HL-60 (cell line): ENCODE results near the gene IL22RA2.
A peak's percentile ranks its signal among the peaks of the same experiment; 100 is the strongest.

ENCODE experiments used
- DNase-seq, 2 experiments: peaks; one replicate each; pipeline ENCODE4 v3.0.0-alpha.2; 2010 to 2020; ENCODE audit warnings: low read depth in 1 of 2, low spot score in 1 of 2
- H3K27ac ChIP-seq: fragments of 250-450 bp; sonication (Bioruptor Pico); replicated peaks from 2 replicates; pipeline ENCODE4 v1.5.1; 2020; ENCODE audit warnings: mild to moderate bottlenecking, moderate library complexity
- H3K27me3 ChIP-seq: fragments of 250-450 bp; sonication (Bioruptor Pico); 2 replicates; pipeline ENCODE4 v1.5.1; 2021; ENCODE audit warnings: mild to moderate bottlenecking, moderate library complexity; ENCODE audit not compliant: insufficient read depth, poor library complexity, severe bottlenecking
- H3K4me3 ChIP-seq: replicated peaks from 2 replicates; pipeline ENCODE4 v1.5.1; 2011; ENCODE audit warnings: mild to moderate bottlenecking, control low read depth, low read length; ENCODE audit not compliant: insufficient read depth
- GABPA ChIP-seq: IDR thresholded peaks from 2 replicates; pipeline ENCODE4 v1.6.1; 2012; ENCODE audit warnings: low read depth
- POLR2AphosphoS5 ChIP-seq: IDR thresholded peaks from 2 replicates; pipeline ENCODE4 v1.6.1; 2012; ENCODE audit warnings: low read depth
- SPI1 ChIP-seq: IDR thresholded peaks from 2 replicates; pipeline ENCODE4 v1.6.1; 2012; ENCODE audit warnings: low read depth, mild to moderate bottlenecking, borderline replicate concordance
- TF ChIP-seq, protein P1 (sequence below): IDR thresholded peaks from one replicate; pipeline ENCODE4 v1.5.1; 2011; ENCODE audit warnings: low read length, control low read depth, inconsistent platforms; ENCODE audit not compliant: insufficient read depth
- TF ChIP-seq, protein P2 (sequence below): IDR thresholded peaks from 2 replicates; pipeline ENCODE4 v1.6.1; 2012; ENCODE audit warnings: low read depth; ENCODE audit not compliant: insufficient replicate concordance

Gene IL22RA2

DNA sequence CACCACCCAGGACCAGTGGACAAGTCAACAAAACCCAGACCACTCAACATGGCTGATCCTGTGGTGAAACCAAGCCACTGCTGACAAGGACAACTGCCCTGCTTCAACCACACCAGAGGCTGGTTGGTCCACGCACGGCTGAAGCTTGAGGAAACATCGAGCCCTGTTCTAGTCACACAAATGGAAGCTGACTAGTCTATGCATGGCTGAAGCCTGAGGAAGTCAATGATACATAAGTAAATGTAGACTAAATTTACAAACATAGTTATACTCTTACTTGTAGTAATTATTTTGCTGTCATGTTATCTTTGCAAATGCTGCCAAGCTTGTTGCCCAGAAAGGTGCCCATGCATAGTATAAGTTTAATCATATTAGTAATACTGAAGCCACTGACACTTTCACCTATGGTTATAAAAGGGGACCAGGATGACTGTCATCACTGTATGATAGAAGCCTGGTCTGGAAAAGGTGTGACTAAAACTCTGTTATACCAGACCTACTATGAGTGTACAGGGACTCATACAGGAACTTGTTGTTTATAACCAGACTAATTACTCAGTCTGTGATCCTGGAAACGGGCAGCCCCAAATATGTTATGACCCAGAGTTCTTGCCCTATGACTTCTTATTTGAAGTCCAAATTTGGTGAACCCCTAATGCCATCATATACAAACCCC lies 5.6 kb downstream of the IL22RA2 start:
- TF ChIP-seq SPI1 (no peak), GABPA (no peak), POLR2AphosphoS5 (no peak)
- TF ChIP-seq, protein P1, sequence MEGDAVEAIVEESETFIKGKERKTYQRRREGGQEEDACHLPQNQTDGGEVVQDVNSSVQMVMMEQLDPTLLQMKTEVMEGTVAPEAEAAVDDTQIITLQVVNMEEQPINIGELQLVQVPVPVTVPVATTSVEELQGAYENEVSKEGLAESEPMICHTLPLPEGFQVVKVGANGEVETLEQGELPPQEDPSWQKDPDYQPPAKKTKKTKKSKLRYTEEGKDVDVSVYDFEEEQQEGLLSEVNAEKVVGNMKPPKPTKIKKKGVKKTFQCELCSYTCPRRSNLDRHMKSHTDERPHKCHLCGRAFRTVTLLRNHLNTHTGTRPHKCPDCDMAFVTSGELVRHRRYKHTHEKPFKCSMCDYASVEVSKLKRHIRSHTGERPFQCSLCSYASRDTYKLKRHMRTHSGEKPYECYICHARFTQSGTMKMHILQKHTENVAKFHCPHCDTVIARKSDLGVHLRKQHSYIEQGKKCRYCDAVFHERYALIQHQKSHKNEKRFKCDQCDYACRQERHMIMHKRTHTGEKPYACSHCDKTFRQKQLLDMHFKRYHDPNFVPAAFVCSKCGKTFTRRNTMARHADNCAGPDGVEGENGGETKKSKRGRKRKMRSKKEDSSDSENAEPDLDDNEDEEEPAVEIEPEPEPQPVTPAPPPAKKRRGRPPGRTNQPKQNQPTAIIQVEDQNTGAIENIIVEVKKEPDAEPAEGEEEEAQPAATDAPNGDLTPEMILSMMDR, result no peak
- TF ChIP-seq, protein P2, sequence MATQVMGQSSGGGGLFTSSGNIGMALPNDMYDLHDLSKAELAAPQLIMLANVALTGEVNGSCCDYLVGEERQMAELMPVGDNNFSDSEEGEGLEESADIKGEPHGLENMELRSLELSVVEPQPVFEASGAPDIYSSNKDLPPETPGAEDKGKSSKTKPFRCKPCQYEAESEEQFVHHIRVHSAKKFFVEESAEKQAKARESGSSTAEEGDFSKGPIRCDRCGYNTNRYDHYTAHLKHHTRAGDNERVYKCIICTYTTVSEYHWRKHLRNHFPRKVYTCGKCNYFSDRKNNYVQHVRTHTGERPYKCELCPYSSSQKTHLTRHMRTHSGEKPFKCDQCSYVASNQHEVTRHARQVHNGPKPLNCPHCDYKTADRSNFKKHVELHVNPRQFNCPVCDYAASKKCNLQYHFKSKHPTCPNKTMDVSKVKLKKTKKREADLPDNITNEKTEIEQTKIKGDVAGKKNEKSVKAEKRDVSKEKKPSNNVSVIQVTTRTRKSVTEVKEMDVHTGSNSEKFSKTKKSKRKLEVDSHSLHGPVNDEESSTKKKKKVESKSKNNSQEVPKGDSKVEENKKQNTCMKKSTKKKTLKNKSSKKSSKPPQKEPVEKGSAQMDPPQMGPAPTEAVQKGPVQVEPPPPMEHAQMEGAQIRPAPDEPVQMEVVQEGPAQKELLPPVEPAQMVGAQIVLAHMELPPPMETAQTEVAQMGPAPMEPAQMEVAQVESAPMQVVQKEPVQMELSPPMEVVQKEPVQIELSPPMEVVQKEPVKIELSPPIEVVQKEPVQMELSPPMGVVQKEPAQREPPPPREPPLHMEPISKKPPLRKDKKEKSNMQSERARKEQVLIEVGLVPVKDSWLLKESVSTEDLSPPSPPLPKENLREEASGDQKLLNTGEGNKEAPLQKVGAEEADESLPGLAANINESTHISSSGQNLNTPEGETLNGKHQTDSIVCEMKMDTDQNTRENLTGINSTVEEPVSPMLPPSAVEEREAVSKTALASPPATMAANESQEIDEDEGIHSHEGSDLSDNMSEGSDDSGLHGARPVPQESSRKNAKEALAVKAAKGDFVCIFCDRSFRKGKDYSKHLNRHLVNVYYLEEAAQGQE, result no peak

DNA sequence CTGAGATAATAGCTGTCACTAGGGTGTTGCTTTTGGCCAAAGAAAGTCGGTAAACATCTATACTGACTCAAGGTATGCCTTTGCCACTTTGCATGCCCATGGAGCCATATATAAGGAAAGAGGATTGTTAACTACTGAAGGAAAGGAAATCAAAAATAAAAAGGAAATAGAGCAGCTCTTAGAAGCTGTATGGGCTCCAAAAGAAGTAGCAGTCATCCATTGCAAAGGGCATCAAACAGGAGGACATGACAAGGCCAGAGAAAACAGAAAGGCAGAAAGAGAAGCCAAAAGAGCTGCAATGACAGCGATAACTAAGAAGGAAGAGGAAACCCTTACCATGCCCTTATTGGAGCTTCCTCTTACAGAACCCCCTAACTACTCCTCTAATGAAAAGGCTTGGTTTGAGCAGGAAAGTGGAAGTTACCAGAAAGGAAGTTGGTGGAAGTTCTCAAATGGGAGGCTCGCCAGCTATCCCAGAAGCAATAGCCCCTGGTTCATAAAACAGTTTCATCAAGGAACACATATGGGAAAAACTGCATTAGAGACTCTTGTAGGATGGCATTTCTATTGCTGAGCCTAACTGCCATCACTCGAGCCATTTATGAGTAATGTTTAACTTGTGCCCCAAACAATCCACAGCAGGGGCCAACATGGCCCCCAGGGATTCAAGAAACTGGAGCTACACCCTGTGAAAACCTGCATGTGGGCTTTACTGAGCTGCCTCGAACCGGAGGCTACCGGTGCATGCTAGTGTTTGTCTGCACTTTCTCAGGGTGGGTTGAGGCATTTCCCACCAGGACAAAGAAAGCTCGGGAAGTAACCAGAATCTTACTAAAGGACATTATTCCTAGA lies 7.0 kb downstream of the IL22RA2 start:
- peak overlapping the region; percentile 53 for H3K27ac ChIP-seq
- no peak overlapping the region for H3K4me3 ChIP-seq
- TF ChIP-seq SPI1, result peak; percentile 64; the same call in 1 of the 2 replicates
- TF ChIP-seq, protein P1, result no peak
- no peaks in the 10 kb centered on the region for H3K27me3 ChIP-seq
- peak in 1 of 2 experiments; percentile 66 for DNase-seq

More for the DNA sequence above, 5.6 kb downstream of the IL22RA2 start:
- no peaks in the 10 kb centered on the region for H3K27me3 ChIP-seq
- no peak overlapping the region for H3K4me3 ChIP-seq
- no peak for DNase-seq
- H3K27ac ChIP-seq, result no peak overlapping the region

DNA sequence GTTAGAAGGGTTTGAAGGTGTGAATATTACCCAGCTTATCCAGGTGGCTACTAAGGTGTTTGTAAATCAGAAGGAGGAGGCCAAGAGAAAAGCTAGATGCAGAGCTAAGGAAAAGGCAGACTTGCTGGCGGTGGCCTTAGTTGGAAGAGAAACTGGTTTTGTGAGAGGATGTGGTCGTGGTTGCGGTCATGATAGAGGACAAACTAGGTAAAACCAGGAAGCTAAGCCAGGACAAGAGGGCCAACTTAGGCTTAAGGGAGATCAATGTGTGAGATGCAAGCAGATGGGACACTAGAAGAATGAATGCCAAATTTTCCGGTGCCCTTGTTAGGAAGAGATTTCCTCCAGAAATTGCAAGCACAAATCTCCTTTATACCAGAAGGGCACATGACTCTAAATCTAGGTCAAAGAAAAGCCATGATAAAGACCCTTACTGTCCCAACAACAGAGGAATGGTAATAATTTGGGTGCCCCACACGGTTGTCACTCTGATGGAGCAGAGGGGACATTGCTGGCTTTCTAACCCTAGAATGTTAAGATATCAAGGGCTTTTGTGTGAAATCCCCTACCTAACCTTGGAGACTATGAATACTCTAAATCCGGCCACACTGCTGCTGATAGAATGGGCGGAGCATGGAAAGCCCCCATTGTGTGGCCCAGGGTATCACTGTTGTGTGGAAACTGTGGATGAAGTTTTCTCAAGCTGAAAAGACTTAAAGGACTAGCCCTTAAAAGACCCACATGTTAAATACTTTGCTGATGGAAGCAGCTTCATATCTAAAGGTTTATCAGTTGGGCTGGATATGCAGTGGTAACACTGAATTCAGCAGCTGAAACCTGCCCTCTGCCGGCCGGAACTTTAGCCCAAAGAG lies 7.8 kb downstream of the IL22RA2 start:
- TF ChIP-seq, protein P2, result no peak
- TF ChIP-seq POLR2AphosphoS5 (peak; percentile 47; the same call in 1 of the 2 replicates), SPI1 (peak; percentile 21; the same call in 1 of the 2 replicates)
- no peaks in the 10 kb centered on the region for H3K27me3 ChIP-seq
- H3K27ac ChIP-seq, result peak overlapping the region; percentile 53
- no peak overlapping the region for H3K4me3 ChIP-seq
- peak in 1 of 2 experiments; percentile 87 for DNase-seq
